Stimulated activated CD8-positive, alpha-beta memory T cell treated with anti-CD3 and anti-CD28 coated beads, Interleukin-4, amount 100 ng/mL, for 1 hour (primary cell): ENCODE measurements around the gene BCOR.

Experiments
- DNase-seq, 2 donors: peaks; one replicate each; pipeline ENCODE4 v3.0.0-alpha.2; 2020; ENCODE audit warnings: low read depth in 2 of 2, low spot score in 1 of 2

BCOR gene

DNA sequence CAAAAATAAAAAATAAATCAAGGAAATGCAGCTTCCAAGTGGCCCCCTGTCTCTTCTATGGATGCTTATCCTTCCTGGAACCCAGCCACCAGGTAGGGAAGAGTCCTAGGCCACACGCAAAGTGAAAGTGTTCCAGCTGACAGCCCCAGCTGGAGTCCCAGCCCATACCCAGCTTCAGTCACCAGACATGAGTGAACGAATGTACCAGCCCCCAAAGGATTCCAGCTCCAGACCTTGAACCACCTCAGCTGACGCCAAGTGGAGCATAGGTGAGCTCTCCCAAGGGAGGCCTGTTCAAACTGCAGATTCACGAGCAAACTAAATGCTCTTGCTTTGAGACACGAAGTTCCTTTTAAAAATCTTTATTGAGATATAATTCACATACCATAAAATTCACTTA is 62.0 kb downstream of the BCOR start:
- no peak for DNase-seq

DNA sequence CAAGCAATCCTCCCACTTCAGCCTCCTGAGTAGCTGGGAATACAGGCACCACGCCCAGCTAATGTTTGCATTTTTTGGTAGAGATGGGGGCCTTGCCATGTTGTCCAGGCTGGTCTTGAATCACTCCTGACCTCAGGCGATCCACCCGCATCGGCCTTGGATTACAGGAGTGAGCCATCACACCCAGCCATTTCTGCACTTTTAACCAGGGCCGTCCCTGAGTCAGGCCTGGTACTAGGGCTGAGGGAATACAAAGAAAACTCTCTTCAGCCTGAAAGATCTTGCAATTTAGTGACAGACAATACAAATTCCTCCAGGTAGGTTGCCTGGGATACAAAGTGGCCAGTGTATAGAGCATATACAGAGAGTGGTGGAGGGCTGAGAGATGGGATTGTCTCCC is 65.8 kb downstream of the BCOR start:
- DNase-seq = no peak

DNA sequence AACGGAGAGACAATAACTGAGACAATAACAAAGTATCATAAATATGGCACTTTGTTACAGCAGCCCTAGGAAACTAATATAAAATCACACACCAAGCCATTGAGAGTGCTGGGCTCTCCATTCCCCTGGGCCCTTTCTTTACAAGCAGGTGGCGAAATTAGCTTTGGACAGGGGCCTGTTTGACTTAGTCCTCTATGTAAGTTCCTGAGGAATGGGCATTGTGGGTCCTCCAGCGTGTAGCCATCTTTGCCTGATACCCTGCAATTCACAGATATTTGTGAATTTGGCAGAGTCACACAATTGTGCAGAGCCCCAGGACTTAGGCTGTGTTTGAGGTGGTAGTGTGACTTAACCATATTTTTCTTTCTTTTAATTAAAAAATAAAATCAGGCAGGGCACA is 67.6 kb downstream of the BCOR start:
- DNase-seq = no peak

DNA sequence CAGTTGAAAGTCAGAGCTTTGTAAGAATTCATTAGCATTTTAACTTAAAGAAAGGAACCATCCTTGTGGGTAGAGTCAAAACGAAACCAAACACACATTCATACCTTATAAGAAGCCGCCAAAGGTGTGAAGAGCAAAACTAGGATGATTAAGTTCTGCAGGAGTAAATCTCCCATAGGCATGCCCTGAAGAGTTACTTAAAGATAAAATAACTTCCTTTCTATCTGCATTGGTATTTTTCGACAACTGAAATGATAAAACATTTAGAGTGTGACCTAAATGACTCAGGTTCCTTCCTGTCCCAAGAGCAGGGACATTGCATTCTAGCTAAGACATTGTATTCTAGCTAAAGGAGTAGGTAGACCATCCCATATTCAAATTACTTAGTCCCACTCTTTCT is 75.3 kb downstream of the BCOR start:
- no peak for DNase-seq

DNA sequence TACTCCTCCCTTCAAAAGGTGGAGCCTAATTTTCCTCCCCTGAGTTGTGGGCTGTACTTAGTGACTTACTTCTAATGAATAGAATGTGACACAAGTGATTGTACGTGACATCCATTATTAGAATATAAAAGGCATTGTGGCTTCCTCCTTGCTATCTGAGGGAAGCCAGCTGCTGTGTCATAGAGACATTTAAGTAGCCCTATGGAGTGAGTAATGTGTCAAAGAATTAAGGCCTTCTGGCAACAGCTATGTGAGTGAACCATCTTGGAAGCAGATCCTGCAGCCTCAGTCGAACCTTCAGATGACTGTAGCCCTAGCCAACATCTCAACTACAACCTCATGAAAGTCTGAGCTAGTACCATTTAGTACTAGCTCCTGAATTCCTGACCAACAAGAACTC is 76.1 kb downstream of the BCOR start:
- DNase-seq = no peak

DNA sequence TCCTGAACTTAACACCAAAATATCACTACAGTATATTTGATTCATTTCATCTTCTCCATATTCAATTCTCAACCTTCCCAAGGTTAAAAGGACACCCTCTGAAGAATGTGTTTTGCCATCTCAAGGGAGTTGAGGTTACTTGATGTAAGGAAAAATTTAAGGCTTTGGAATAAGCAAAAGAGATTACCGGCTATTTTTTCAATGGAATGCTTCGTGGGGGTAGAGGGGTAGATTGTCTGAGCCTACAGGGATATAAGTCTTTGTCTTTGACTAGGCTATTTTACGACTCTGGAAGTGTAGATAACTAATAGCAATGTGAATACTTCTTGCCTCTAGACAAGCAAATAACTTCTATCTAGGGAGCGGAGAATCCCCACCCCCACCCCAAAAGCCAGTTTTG is 78.2 kb downstream of the BCOR start:
- no peak for DNase-seq

DNA sequence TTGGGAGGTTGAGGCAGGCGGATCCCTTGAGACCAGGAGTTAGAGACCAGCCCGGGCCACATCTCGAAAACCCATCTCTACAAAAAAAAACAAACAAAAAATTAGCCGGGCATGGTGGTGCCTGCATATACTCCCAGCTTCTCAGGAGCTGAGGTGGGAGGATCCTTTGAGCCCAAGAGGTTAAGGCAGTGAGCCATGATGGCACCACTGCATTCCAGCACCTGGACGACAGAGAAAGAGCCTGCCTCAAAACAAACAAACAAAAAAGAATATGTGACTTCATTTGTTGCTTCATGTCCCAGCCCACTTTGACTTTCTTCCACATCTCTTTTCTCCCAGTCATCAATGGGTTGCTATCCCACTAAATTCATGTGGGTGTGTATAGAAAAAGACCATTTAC is 79.7 kb downstream of the BCOR start:
- no peak for DNase-seq

DNA sequence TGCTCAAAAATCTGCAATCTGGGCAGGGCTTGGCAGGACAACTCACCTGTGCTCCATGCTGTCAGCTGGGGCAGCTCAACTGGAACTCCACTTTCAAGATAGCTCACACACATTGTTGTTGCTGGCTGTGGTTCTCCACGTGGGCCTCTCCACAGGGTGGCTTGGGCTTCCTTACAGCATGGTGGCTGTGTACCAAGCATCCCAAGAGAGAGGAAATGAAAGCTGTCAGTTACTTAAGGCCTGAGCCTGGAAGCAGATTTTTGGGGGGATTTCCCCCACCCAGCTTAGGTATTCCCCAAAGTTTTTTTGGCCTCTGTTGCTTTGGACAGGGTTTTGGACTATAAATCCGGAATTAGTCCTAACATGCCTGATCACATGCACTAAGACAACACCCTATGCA is 81.0 kb downstream of the BCOR start:
- no peak for DNase-seq

DNA sequence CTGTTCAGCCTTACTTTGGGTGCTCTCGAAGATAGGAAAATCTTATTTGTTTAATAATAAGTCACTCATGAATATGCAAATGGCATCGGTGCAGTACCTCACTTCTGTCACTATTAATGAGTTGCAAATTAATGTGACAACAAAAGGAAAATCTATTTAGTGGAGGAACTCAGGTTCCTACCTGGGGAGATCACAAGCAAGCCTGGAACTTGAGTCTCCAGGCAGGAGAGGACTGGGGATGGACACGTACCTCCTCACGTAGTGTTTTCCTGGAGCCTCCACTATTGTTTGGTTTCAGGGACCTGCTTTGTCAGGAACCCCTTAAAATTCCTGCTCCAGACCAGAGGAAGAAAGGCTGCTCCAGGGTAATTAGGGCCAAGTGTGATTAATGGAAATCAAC is 82.1 kb downstream of the BCOR start:
- no peak for DNase-seq

DNA sequence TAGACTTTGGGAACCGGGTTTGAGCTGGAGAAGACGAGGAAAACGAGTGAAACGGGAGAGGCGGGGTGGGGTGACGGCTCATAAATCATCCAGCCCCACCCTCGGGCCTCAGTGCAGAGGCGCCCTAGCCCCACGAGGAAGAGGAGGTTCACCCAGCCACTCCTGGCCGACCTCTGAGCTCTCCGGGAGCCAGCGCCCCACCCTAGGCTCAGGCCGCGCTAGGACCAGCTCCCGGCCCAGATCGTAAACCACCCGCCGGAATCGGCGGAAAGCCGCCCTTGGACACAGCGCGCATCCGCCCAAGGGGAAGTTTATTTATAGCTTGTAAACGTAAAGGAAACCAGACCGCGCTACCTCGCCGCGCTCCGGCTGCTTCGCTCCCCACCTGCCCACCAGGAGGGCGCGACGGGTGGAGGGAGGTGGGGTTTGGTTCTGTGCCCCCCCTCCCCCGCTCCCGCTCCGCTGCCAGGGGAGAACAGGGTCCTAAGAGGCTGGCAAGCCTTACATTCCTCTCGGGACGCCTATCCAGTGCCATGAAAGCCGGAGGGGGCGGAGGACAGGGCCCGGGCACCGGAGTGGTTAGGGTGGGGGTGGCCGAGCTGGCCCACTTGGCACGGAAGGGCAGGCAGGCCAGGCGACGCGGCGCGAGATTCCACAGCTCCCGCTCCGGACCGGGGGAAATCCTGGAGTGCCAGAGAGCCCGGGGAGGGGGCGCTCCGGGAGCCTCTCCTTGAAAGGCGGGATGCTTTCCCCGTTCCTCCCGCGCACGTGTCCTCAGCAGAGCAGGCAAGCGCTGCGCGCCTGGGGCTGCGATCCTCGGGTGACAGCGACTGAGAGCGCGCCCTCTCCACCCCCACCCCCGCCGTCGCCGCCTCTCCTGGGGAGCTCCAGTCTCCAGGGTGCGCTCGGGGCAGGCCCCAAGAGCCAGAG is 84.2 kb downstream of the BCOR start:
- no peak for DNase-seq

DNA sequence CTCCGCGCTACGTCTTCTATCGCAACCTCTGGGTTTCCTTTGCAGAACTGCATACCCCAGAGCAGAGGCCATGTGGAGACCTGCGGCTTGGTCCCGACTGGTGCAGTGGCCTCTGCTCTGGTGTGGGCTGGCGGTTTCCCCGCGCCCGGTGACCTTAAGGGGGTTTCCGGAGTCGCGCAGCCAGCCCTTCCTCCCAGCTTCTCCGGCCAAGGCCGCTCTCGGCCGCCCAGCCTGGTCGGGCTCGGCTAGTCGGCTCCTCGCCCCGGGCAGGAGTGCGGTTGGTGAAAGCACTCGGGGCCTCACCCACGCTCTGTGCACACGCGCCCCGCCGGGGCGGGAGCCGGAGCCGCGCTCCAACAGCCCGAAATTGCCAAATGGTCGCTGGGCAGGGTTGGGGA is 84.9 kb downstream of the BCOR start:
- no peak for DNase-seq

DNA sequence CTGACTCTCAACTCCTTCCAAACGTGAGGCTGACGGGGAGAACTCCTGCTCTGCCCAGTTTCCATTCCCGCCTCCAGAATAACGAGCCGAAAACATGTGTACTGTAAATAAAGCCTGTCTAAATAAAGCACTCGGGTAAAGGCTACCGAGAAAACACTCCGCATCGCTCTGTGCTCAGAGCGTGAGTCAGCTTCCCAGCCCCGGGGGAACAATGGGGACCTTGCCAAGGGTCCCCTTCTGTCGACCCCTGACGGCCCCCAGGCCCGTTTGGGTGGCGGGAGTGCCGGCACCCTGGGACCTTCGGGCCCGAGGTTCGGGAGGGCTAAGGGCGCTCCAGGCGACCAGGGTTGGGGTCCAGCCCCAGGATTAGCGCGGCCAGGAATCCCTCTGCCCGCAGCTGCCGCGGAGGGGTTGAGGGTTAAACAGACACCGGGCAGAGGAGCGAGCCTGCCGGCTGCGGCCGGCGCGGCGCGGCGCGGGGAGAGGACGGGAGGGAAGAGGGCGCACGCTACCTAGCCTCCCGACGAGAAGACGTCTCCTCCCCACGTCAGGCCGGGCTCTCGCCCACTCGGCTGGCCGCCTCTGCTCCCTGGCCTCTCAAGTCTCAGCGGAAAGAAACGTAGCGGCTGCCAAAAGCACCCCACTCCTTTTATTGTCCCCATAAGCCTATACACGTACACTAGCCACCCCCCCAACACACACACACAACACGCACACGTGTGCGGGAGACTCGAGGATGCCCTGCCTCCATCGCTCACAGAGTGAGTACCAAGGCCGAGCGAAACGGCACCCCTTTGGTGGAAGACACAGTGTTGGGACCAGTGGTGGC is 85.5 kb downstream of the BCOR start:
- no peak for DNase-seq

DNA sequence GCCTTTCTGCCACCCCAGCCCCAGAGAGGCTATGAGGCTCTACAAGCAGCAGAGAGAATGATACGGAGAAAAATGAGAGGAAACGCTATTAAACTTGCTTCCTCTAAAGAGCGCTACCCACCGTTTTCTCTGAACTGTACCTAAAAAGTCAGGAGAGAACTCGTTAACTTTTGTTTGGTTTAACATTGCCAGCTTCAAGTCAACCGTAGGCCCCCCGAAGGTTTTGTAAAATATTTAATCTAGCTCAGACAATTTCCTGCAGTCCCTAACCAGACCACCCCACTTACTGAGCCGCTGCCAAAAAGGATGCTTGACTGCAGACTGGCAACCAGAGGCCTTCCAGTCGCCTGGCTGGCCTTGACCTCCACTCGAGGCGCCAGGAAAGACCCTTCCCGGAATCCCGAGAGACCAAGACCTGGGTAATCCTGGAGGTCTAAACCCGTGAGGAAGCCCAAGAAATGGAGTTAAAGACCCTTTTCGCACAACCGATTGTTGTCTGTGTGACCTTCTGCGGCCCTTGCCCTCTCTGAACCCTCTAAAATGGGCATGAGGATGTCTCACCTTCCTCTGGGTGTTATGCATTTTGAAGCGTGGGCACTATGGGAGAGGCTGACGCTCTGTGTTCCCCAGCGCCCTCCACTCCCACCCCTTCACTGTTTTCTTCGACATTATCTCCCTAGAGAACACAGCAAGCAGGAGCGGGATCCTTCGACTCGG is 86.3 kb downstream of the BCOR start:
- DNase-seq = no peak

DNA sequence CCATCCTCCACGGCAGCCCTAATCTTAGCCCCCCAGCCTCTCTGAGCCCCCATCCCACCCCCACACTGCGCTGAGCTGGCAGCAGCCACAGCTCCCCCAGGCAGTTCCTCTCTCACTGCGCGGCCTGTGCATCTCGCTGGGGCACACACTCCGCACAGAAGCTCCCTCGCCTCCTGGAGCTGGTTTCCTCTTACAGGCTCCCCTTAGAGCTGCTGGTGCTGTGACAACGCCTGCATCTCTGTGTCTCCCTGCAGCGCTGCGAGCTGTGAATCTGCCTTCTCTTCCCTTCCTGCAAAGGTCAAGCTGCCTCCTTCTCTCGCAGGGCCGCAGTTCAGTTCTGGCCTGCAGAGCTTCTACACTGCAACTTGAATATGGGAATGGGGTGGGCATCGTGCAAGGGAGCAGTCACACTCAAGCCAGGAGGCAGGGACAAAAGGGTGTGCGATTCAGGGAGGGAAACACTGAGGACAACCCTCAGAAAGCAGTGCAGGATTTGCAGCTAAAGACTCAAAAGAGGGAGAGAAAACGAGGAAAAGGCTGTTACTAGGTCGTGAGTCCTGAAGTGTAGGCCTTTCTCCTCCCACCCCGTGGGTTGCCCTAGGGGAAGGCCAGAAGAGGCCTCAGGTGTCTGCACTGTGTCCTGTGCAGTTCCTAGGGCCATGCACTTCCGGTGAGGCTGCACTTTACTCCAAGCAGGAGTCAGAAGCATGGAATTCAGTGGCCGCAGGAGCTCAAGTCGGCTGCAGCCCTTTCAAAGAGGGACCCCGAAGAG is 87.0 kb downstream of the BCOR start:
- DNase-seq = no peak

DNA sequence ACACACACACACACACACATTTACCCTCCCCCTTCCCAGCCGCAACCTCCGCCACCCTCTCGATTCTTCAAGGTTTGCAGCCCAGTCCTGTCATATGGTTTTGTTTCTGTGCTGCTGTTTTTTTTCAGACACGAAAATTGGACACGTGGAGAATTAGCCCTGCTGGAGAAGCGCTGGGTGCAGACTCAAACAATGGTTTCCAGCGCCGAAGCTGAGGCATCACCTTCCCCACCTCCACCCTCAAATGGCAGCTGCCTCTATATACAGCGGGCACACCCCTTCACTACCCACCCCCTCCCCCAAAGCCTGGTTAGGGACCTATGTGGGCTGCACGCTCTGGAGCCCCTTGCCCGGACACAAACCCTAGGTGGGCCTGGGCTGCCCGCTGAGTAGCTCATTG is 87.9 kb downstream of the BCOR start:
- no peak for DNase-seq

DNA sequence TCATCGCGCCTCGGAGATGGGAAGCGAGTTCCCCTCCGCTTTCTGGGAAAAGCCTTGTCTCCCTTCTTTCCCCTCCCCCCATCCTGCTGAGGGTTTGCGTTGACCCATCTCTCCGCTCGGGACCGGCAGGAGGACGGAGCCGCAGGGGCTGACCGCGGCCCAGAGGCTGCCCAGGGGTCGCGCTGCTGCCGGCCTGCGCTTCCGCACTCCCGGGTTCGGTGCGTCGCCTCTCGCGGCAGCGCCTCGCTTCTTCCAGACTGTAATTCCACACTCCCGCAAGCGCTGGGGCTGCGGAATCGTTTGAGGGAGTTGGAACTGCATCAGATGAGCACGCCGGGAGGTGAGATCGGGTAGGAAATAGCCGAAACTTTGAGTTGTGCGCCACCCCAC is 88.3 kb downstream of the BCOR start:
- no peak for DNase-seq

DNA sequence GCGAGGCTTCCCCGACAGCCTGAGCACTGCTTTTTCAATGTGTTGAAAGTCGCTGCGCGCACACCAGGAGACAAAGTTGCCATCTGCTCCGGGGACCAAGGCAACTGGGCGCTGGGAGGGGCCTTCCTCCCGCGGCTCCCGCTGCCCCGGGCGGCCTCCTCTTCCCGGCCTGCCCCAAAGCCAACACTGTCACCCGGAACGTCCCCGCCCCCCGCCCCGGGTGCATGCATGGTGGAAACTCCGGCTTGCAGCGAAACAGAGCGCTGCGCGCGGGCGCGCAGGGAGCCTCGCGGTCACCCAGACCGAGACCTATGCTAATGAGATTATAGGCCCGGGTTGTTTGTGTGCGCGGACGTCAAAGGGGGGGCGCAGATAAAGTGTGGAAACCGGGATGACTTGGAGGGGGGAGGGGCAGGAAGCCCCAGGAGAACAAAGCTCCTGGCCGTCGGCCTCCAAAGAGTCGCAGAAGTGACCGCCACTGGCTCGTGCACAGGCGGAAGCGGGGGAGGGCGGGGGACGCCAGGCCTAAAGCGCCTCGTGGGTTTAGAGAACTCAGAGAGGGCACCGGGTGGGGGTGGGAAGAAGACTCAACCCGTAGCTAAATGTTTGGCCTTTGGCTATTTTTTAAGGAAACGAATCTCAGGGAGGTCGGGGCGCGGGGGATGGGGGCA is 88.8 kb downstream of the BCOR start:
- no peak for DNase-seq

DNA sequence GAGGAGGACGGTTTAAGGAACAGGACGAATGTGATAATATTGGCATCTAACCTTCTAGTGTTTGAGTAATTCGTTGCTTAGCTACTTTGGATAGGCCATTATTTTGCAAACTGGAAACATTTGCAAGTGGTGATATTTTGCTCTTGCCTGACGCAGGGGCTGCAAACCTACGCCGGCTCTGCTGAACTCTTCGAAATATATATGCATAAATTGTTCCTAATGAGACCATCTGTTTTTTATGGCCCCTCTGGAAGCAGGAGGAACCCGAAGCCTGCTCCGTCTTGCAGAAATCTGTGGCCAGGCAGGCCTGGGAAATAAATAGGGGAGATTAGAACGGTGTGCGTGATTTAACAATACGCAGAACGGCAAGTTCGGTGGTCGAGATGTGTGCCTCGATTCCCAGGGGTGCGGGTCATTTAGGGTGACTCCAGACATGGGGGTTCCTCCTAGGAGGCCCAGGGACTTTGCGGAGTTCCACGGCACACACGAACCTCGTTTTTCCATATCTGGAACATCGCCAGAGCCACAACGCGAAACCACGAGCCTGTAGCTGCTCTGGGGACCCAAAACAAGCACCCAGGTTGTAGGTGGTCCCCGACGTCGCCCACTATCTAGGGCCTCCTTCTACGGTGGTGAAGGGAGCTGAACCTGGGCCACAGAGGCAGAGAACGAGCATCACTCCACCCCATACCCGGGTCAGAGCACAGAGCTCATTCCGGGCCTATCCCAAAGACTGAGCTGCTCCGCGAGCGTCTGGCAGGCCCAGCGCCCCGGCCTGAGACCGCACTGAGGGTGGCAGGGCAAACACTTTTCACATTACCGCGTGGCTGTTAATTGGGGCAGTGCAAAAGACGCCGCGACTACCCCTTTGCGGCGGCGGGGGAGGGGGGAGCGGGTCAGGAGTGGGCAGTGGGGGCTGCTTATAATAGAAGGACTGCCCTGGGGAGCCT is 89.7 kb downstream of the BCOR start:
- DNase-seq = no peak

DNA sequence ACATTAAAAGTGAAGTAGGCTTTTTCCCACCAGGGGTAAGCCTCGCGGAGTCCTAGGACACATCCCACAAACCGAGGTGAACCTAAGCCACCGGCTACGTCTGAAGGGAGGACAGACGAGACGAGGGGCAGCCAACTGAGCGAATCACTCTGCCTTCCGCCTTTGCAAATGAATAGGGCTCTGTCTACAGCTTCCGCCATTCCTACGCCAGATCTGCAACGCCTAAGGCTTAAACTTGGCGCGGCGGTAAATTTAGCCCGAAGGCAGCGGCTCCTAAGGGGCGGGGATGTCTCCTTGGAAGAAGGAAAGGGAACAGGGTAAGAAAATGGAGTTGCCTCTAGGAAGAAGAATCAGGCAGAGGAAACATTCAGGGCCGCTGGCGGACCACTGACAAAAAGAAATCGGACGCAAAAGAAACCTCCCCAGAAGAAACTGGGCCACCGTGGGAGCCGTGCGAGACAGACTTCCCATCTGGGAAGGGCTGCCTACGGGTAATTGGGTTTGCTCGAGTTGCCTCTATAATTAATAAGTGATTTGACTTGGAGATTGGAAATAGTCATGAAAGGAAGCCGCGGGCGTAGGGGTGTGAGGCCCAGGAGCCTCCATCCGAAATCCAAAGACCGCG is 90.5 kb downstream of the BCOR start:
- DNase-seq = no peak
